Right lobe of liver (tissue), 4 donors: ENCODE data around the gene MYO18A.

ENCODE experiments used
- POLR2A ChIP-seq: fragments of 450-650 bp; IDR thresholded peaks from one replicate; pipeline ENCODE4 v1.6.1; 2017; ENCODE audit warnings: antibody characterized with exemption, mild to moderate bottlenecking
- TF ChIP-seq, protein P1 (sequence below), 4 donors: fragments of 200-600 bp in 3 of 4; fragments of 450-650 bp in 1 of 4; IDR thresholded peaks; one replicate each; pipeline versions ENCODE4 v1.5.1 to v1.8.0; 2016 to 2022; ENCODE audit warnings: antibody characterized with exemption in 4 of 4, mild to moderate bottlenecking in 2 of 4
- donor health status: DM: no; HTN: no; CAD: no.
- donor health status: DM: no; HTN: no; CAD: no.
- donor health status: DM: no; HTN: yes; CAD: no.

DNA sequence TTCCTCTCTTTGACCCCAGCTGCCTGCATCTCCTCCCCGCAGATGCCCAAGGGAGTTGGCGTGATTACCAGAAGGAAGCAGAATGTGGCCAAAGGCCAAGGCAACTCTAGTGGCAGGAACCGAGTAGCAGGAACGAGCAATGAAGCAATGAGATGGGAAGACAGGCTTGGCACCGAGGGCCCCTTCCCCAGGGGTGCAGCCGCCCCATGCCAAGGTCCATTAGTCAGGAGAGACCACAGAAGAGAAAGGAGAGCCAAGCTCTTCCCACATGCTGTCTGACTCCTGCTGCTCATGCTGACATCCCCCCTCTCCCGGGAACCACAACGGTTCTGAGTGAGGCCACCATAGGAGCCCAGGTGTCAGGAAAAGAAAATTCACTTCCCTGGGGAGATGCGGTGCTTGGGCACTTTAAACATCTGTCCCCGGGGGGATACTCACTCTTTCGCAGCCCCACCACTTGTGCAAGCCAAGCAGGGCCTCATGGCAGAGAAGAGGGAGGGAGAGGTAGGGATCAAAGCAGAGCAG is 67.4 kb downstream of the MYO18A start:
- TF ChIP-seq POLR2A = no peak
- TF ChIP-seq, protein P1, sequence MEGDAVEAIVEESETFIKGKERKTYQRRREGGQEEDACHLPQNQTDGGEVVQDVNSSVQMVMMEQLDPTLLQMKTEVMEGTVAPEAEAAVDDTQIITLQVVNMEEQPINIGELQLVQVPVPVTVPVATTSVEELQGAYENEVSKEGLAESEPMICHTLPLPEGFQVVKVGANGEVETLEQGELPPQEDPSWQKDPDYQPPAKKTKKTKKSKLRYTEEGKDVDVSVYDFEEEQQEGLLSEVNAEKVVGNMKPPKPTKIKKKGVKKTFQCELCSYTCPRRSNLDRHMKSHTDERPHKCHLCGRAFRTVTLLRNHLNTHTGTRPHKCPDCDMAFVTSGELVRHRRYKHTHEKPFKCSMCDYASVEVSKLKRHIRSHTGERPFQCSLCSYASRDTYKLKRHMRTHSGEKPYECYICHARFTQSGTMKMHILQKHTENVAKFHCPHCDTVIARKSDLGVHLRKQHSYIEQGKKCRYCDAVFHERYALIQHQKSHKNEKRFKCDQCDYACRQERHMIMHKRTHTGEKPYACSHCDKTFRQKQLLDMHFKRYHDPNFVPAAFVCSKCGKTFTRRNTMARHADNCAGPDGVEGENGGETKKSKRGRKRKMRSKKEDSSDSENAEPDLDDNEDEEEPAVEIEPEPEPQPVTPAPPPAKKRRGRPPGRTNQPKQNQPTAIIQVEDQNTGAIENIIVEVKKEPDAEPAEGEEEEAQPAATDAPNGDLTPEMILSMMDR (IDR thresholded peaks at IDR 0.05) = no peak
